H4 (cell line): Measurements from ENCODE around the gene MTG2. TPM values are rescaled to one million over a fixed set of nuclear protein-coding genes. Genes with fewer than 3 reads are reported as not detected.
"Not testable (repeated sequence)": the region's sequence is repeated elsewhere in the genome, so short reads cannot be mapped to it uniquely, and the experiment has no call there.

Experiments
- DNase-seq: peaks from one replicate; pipeline ENCODE4 v3.0.0-alpha.2; 2015; ENCODE audit warnings: low spot score
- total RNA-seq: library from RNA; depleted of rRNA; stranded (reverse); fragments of >200 nt; shearing (Covaris generic); gene quantifications from 2 replicates; pipeline ENCODE4 v1.2.3, GENCODE V29; 2014

The MTG2 gene
- total RNA-seq, 1 experiment from 2014 or later, result 13.3 TPM

- no peak for DNase-seq
Observed at GRCh38 chr20:62145688-62146018, 37.2 kb upstream of the MTG2 start.

- DNase-seq, result no peak
Observed at GRCh38 chr20:62146019-62146755, 36.6 kb upstream of the MTG2 start.

- DNase-seq, result no peak
Observed at GRCh38 chr20:62147125-62147524, 35.7 kb upstream of the MTG2 start.

- DNase-seq, result no peak
Observed at GRCh38 chr20:62147528-62147927, 35.3 kb upstream of the MTG2 start.

- not testable (repeated sequence) for DNase-seq
Observed at GRCh38 chr20:62148383-62148782, 34.4 kb upstream of the MTG2 start.

- DNase-seq, result no peak
Observed at GRCh38 chr20:62148908-62149314, 33.9 kb upstream of the MTG2 start.

- no peak for DNase-seq
Observed at GRCh38 chr20:62149532-62150309, 33.1 kb upstream of the MTG2 start.

GRCh38 chr20:62150310-62150575 lies 32.6 kb upstream of the MTG2 start:
- DNase-seq, result no peak

- DNase-seq, result no peak
Observed at GRCh38 chr20:62151225-62151624, 31.6 kb upstream of the MTG2 start.

GRCh38 chr20:62151835-62152364 lies 30.9 kb upstream of the MTG2 start:
- no peak for DNase-seq

GRCh38 chr20:62155428-62156253 lies 27.2 kb upstream of the MTG2 start:
- no peak for DNase-seq

GRCh38 chr20:62156254-62156556 lies 26.6 kb upstream of the MTG2 start:
- DNase-seq, result no peak

GRCh38 chr20:62156592-62157386 lies 26.0 kb upstream of the MTG2 start:
- peak; percentile 38 for DNase-seq

GRCh38 chr20:62157387-62158087 lies 25.3 kb upstream of the MTG2 start:
- no peak for DNase-seq

GRCh38 chr20:62158088-62158400 lies 24.8 kb upstream of the MTG2 start:
- no peak for DNase-seq

- DNase-seq, result no peak
Observed at GRCh38 chr20:62158541-62158940, 24.3 kb upstream of the MTG2 start.

- DNase-seq, result no peak
Observed at GRCh38 chr20:62159052-62159451, 23.8 kb upstream of the MTG2 start.

GRCh38 chr20:62159839-62160238 lies 23.0 kb upstream of the MTG2 start:
- DNase-seq, result peak; percentile 56

GRCh38 chr20:62160253-62160652 lies 22.6 kb upstream of the MTG2 start:
- DNase-seq, result no peak

- no peak for DNase-seq
Observed at GRCh38 chr20:62160876-62161275, 22.0 kb upstream of the MTG2 start.

- no peak for DNase-seq
Observed at GRCh38 chr20:62161347-62161746, 21.5 kb upstream of the MTG2 start.
